Fibroblast of lung (primary cell): ENCODE data around the gene TRIM38. TPM values are rescaled to one million over a fixed set of nuclear protein-coding genes. Genes with fewer than 3 reads are reported as not detected.

Experiments
- DNase-seq, 2 donors: peaks; one replicate each; pipeline versions ENCODE4 v3.0.0 to v3.0.0-alpha.2; 2010; ENCODE audit warnings: low read depth in 2 of 2
- H2AFZ ChIP-seq: 2 replicates; pipeline ENCODE4 v1.5.1; 2012; ENCODE audit warnings: low read length, control low read depth, inconsistent platforms
- H3K27ac ChIP-seq: 2 replicates; pipeline ENCODE4 v1.5.1; 2011; ENCODE audit warnings: low read length, control low read depth; ENCODE audit not compliant: insufficient read depth
- H3K27me3 ChIP-seq: 2 replicates; pipeline ENCODE4 v1.5.1; 2011; ENCODE audit warnings: mild to moderate bottlenecking, low read length; ENCODE audit not compliant: control insufficient read depth, insufficient read depth
- H3K36me3 ChIP-seq: 2 replicates; pipeline ENCODE4 v1.5.1; 2011; ENCODE audit warnings: low read length; ENCODE audit not compliant: control insufficient read depth, insufficient read depth
- H3K4me1 ChIP-seq: 2 replicates; pipeline ENCODE4 v1.5.1; 2011; ENCODE audit warnings: low read length; ENCODE audit not compliant: control insufficient read depth, insufficient read depth; ENCODE audit errors: extremely low read depth
- H3K4me2 ChIP-seq: 2 replicates; pipeline ENCODE4 v1.5.1; 2011; ENCODE audit warnings: low read length, control low read depth; ENCODE audit not compliant: insufficient read depth; ENCODE audit errors: extremely low read depth
- H3K4me3 ChIP-seq, 4 experiments: fragments of 200-600 bp in 1 of 4; sonication (generic) in 1 of 4; replicated peaks in 1 of 4; 2 replicates each; pipeline ENCODE4 v1.5.1; 2011 to 2016; ENCODE audit warnings: low read length in 4 of 4, low read depth in 3 of 4, mild to moderate bottlenecking in 3 of 4, control low read depth in 2 of 4, inconsistent platforms in 1 of 4, mixed read lengths in 1 of 4; ENCODE audit not compliant: insufficient read depth in 1 of 4; ENCODE audit errors: control extremely low read depth in 1 of 4
- H3K79me2 ChIP-seq: 2 replicates; pipeline ENCODE4 v1.5.1; 2012; ENCODE audit warnings: mild to moderate bottlenecking, low read length, inconsistent platforms; ENCODE audit not compliant: control insufficient read depth, insufficient read depth
- H3K9ac ChIP-seq: 2 replicates; pipeline ENCODE4 v1.5.1; 2011; ENCODE audit warnings: mild to moderate bottlenecking, low read length, control low read depth; ENCODE audit not compliant: insufficient read depth
- H3K9me3 ChIP-seq: 2 replicates; pipeline ENCODE4 v1.5.1; 2012; ENCODE audit warnings: low read depth, low read length; ENCODE audit not compliant: control insufficient read depth, insufficient read depth
- H4K20me1 ChIP-seq: 2 replicates; pipeline ENCODE4 v1.5.1; 2011; ENCODE audit warnings: low read length; ENCODE audit not compliant: control insufficient read depth, insufficient read depth; ENCODE audit errors: extremely low read depth
- CTCF ChIP-seq, 2 donors: IDR thresholded peaks in 1 of 2; conservative IDR thresholded peaks in 1 of 2; 1 replicate in 1 of 2; 2 replicates in 1 of 2; pipeline ENCODE4 v1.5.1; 2011 to 2012; ENCODE audit warnings: low read length in 2 of 2, control low read depth in 1 of 2, inconsistent platforms in 1 of 2, low read depth in 1 of 2, mild to moderate bottlenecking in 1 of 2
- EZH2 ChIP-seq: IDR thresholded peaks from 2 replicates; pipeline ENCODE4 v1.5.1; 2012; ENCODE audit warnings: low read length, control low read depth, mild to moderate bottlenecking; ENCODE audit errors: missing control alignments
- polyA plus RNA-seq, 2 donors: library from polyadenylated mRNA; depleted of rRNA in 1 of 2; stranded (reverse) in 1 of 2; unstranded in 1 of 2; fragments of >200 nt; gene quantifications; 2 replicates each; pipeline ENCODE4 v1.2.1, GENCODE V29; 2011 to 2012; ENCODE audit warnings: missing spikeins in 1 of 2
- total RNA-seq: library from RNA; depleted of rRNA; stranded (reverse); fragments of >200 nt; gene quantifications from 2 replicates; pipeline ENCODE4 v1.2.1, GENCODE V29; 2014

TRIM38 gene
- total and polyA plus RNA-seq, 2 donors (not counting 1 experiment from before 2014, with no cell fraction given), result 7.6 to 14.5 TPM

- no peak overlapping the region for H2AFZ ChIP-seq
- no peaks in the 10 kb centered on the region for H3K4me1 ChIP-seq
- no peaks in the 10 kb centered on the region for H3K9me3 ChIP-seq
- DNase-seq, result no peak
- H3K4me3 ChIP-seq, result no peak overlapping the region
- no peak overlapping the region for H3K9ac ChIP-seq
- no peaks in the 10 kb centered on the region for H3K79me2 ChIP-seq
- no peak for TF ChIP-seq CTCF (conservative IDR thresholded peaks at IDR 0.05 in 1 of 2, IDR thresholded peaks at IDR 0.05 in 1 of 2; ENCODE audit: low read depth in 1 of 2, low read length in 2 of 2)
- no peak for TF ChIP-seq EZH2
- no peak overlapping the region for H3K27ac ChIP-seq
- peaks cover 6% of the 10 kb centered on the region for H3K36me3 ChIP-seq
- H3K27me3 ChIP-seq, result no peaks in the 10 kb centered on the region
- no peak overlapping the region for H3K4me2 ChIP-seq
- no peaks in the 10 kb centered on the region for H4K20me1 ChIP-seq
Measured at GRCh38 chr6:25984265-25984664, 21.7 kb downstream of the TRIM38 start.

DNA sequence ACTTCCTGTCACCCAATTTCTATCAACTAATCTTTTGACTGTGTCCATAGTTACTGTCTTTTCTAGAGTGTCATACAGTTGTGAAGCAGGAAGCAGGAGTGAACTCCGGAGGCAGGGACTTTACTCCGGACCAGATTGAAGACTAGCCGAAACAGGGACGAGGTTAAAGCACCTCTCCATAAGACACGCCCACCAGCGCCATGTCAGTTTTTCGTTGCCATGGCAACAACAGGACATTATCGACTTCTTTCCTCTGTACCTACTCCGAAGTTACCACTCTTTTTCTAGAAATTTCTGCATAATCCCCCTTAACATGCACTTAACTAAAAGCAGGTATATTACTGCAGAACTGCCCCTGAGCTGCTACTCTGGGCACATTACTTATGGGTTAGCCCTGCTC lies 25.2 kb downstream of the TRIM38 start:
- Histone ChIP-seq H3K27ac (no peak overlapping the region), H3K36me3 (peaks cover 5% of the 10 kb centered on the region), H3K4me1 (peaks cover 4% of the 10 kb centered on the region), H3K9ac (no peak overlapping the region), H3K4me3 (no peak overlapping the region), H3K27me3 (no peaks in the 10 kb centered on the region), H3K79me2 (no peaks in the 10 kb centered on the region), H3K4me2 (no peak overlapping the region), H3K9me3 (no peaks in the 10 kb centered on the region), H2AFZ (no peak overlapping the region), H4K20me1 (no peaks in the 10 kb centered on the region)
- no peak for DNase-seq
- no peak for TF ChIP-seq EZH2
- no peak for TF ChIP-seq CTCF (conservative IDR thresholded peaks at IDR 0.05 in 1 of 2, IDR thresholded peaks at IDR 0.05 in 1 of 2; ENCODE audit: low read depth in 1 of 2, low read length in 2 of 2)

DNA sequence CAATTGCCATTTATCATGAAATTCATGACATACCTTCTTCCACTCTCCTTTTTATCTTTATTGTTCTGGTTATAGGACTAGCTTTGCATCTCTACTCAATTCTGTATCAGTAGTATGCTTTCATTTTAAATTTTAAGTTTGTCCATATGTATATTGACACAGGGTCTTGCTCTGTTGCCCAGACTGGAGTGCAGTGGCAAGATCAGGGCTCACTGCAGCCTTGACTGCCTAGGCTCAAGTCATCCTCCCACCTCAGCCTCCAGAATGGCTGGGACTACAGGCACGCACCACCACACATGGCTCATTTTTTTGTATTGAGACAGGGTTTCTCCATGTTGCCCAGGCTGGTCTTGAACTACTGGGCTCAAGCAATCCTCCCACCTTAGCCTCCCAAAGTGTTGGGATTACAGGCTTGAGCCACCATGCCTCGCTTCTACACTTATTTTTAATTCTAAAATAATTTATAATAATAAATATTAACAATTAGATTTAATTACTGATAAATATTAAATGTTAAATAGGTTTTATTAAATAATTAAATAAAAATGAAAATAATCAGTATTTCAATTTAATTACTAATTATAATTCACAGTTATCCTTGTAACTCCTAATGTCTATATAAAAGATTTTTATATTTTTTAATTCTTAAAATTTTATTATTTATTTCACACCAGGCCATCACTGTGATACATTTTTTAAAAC lies 27.7 kb downstream of the TRIM38 start:
- Histone ChIP-seq H3K9ac (no peak overlapping the region), H3K27me3 (no peaks in the 10 kb centered on the region), H3K9me3 (no peaks in the 10 kb centered on the region), H2AFZ (no peak overlapping the region), H3K4me3 (no peak overlapping the region), H3K27ac (no peak overlapping the region), H3K4me2 (no peak overlapping the region), H3K4me1 (peaks cover 4% of the 10 kb centered on the region), H3K36me3 (peaks cover 3% of the 10 kb centered on the region), H3K79me2 (peaks cover 2% of the 10 kb centered on the region), H4K20me1 (no peaks in the 10 kb centered on the region)
- DNase-seq, result no peak
- TF ChIP-seq EZH2, result no peak
- no peak for TF ChIP-seq CTCF (conservative IDR thresholded peaks at IDR 0.05 in 1 of 2, IDR thresholded peaks at IDR 0.05 in 1 of 2; ENCODE audit: low read depth in 1 of 2, low read length in 2 of 2)
